GM18873 (cell line): ENCODE data around the gene MYH6.

Experiments
- ATAC-seq: cut with Tn5 transposase; IDR thresholded peaks from one replicate; pipeline ENCODE4 v1.9.1; 2021; ENCODE audit warnings: mild to moderate bottlenecking, moderate library complexity, moderate number of reproducible peaks; ENCODE audit not compliant: unreplicated experiment, low FRiP score

Gene MYH6

DNA sequence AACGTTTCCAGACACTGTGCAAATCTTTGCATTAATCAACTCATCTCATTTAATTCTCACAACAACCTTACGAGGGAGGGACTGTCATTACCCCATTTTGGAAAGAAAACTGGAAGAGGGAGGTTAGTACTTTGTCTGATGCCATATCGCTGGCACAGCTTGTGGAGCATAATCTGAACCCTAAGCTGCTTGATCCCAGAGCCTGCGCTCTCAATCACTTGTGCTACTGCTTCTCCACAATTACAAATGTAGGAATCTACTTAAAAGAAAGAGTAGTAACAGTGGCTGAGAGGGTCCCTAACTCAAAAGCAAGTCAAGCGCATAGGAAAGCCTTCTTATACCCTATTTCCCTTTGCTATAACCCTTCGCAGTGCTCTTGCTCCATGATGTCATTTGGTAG is 46.3 kb downstream of the MYH6 start:
- ATAC-seq: no peak

DNA sequence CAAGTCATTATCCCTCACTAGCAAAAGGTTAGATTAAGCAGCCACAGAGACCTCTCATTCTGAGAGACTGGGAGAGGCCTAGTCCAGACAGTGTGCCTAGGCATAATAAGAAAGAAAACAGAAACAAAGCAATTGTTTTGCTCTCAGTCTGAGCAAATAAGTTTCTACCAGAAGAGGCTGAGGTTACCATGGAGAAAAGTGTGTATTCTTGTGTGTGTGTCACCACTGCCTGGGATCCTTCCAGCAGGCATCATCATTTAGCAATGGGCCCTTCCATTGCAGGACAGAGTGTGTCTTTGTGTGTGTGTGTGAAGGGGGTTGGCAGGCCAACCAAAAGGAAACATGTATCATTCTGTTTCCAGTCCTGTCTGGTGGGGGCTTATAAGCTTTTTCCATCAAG is 46.8 kb downstream of the MYH6 start:
- no peak for ATAC-seq

DNA sequence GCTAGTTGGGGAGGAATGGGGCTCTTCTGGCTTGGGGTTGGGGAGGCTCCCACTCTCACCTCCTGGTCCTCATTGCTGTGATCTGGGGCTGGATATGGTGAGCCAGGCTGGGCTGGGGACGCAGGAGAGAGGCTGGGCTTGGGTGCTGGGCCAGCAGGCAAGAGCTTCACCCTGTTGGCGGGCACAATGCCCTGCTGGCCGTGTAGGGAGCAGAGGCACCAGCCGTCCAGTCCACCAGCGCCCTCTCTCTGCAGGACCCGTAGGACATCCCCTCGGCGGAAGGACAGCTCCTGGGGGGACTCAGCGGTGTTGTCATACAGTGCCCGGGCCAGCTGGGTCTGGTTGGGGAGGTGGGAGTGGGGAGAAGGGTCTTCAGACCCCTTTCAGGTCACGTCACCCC is 47.6 kb downstream of the MYH6 start:
- ATAC-seq: no peak

DNA sequence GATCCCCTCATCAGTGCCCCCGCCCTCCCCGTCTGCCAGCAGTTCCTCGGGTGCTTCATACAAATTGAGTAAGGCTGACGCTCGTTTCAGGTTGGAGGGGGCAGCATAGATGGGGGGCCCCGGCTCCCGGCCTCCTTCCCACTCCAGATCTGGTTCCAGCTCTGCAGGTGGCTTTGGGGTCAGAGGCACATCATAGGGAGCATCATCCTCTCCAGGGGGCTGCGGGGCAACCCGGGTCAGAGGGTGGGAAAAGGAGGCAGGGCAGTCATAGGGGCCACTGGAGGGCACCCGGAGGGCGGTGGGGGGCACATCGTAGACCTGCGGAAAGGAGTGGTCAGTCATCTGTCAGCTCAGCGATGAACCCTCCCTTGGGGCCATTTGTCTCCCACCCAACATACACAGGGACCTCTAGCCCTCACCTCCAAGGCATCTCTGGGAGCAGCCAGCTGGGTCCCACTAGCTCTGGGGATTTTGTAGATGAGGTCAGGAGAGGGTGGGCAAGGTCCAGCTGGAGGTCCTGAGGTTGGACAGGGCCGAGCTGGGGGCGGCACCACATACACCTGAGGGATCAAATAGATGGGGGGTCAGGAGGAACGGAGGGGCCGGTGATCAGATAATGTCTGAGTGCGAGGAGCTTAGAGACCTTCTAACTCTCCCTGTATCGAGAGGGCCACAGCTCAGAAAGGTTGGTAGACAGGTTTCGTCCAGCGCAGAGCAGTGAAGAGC is 48.2 kb downstream of the MYH6 start:
- ATAC-seq: no peak

DNA sequence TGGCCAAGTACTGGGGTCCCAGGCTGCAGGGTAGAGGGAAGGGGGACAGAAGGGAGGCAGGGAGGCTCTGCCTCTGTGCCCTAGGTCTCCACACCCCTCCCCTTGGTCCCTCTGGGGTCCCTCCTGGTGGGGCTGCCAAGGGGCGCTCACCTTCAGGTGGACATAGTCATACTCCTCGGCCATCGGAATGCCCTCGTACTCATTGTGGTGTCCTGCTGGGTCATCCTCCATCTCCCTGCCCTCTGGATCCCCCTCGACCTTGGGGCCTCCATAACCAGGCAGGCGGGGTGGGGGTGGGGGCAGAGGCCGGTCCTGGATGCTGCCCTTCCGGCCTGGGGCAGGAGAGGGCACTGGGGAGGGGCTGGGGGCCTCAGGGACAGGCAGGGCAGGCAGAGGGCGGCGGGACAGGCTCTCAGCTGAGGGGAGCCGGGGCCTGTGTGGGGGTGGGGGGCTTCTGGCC is 48.9 kb downstream of the MYH6 start:
- no peak for ATAC-seq

DNA sequence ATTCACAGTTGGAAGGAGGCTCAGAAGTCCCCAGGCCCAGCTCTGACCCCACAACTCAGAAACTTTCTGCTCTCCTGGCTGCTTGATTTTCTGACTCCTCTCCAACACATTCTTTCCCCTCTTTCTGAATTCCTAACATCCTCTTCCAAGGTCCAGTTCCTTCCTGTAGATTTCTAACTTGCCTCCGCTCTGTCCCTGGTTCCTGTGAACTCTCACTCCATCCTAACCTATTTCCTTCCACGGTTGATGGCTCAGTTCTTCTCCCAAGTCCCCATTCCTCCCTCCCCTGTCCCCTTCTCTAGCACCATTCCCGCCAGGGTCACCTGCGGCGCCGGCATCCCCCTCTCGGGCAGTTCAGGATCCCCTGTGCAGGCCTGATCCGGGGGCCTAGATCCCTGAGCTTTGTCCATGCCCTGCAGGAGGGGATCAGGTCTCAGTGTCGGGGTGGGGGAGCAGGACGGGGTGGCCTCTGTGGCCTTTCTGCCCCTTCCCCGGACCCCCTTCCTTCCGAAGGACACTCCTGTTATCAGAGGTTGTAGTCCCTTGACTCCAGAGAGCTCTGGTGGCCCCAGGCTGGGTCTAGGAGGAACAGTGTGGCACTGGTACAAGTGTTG is 49.4 kb downstream of the MYH6 start:
- ATAC-seq: no peak

DNA sequence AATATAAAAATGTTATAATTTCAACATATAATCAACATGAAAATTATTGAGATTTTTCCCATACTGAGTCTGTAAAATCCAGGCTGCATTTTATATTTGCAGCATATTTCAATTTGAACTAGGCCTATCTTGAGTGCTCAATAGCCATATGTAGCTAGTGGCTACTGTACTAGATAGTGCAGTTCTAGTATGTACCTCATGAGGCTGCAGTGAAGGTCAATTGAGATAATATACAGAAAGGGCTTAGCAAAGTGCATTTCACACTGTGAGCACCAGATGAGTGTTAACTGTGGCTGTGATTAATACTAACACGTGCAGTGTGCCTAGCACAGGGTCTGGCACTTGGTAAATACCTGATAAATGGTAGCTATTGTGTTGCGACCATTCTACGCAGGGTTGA is 50.0 kb downstream of the MYH6 start:
- no peak for ATAC-seq

DNA sequence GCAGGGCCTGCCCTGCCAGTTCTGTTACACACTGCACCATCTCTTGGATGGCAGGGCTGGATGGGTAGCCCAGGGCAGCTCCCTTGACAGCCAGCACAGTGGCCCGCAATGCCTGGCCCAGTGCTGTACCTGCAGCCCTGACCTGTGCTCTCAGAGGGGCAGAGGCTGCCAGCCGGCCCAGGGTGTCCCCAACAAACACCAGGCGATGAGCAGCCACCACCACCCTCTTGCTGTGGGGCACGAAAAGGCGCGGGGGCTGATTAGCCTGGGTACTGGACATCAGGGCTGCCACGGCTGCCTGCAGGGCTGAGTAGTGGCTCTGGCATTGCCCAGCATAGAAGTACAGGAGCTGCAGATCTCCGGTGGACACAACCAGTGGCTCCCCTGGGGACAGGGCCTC is 50.8 kb downstream of the MYH6 start:
- no peak for ATAC-seq

DNA sequence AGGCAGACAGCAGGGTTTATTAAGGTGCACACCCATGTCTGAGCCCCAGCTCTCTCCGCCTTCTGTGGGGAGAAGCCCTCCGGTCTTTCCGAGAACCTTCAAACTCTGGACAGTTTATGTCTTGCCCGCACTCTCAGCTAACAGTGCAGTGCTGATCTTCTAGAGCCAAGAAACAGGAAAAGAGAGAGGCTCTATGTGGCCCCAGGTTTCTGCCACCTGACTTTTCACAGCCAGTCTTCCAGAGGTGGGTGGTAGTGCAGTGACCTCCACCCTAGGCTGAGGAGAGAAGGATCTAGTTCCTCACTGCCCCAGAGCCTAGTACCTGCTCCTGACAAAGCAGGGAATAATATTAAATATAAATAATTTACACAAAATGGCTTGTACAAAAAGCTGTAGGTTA is 51.4 kb downstream of the MYH6 start:
- ATAC-seq: no peak

DNA sequence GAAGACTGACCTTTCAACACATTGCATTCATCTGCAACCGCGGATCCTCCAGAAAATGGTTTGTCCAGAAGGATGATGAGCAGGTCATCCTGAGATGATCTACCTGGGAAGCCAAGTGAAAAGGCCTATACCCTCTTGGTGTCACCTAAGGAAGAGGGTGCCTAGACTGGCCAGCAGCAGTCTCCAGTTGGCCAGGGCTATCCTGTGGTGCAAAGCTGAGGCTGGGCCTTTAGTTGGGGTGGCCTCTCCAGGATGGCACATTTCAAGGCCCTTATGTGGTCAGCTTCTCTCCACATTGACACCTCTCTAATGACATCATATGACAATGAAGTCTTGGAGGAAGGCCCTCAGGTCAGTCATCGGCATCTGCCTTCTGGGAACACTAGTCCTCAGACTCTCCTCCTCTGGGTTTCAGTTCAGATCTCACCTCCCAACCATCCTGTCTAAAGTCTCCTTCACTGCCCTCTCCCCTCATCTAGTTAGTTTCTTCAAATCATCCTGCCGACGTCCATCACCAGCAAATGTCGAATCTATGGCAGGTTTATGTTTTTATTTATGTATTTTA is 52.1 kb downstream of the MYH6 start:
- no peak for ATAC-seq

DNA sequence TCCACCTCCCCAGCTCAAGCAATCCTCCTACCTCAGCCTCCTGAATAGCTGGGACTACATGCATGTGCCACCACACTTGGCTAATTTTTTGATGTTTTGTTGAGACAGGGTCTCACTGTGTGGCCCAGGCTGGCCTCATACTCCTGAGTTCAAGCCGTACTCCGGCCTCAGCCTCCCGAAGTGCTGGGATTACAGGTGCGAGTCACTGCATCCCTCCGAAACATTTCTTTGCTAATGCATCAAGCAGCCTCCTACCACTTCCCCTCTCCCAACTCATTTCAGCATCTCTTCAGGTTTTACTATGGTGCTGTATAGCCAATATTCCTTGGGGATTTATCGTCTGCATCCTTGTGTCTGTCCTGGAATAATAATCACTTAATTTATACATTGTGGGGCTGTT is 53.1 kb downstream of the MYH6 start:
- ATAC-seq: no peak

DNA sequence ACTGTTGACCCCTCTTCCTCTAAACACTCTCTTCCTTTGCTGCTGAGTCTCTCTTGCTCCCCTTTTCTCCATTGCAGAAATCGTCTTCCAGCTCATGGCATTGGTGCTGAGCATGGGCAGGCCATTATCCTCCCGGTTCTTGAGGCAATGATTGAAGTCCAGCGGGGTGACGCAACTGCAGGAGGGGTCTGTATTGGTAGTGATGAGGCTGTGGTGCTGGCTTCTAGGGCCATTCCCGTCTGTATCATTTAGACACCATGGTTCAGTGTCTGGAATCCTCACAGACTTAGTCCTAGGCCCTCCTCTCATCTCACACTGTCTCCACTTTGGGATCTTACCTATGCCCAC is 54.7 kb downstream of the MYH6 start:
- ATAC-seq: no peak

DNA sequence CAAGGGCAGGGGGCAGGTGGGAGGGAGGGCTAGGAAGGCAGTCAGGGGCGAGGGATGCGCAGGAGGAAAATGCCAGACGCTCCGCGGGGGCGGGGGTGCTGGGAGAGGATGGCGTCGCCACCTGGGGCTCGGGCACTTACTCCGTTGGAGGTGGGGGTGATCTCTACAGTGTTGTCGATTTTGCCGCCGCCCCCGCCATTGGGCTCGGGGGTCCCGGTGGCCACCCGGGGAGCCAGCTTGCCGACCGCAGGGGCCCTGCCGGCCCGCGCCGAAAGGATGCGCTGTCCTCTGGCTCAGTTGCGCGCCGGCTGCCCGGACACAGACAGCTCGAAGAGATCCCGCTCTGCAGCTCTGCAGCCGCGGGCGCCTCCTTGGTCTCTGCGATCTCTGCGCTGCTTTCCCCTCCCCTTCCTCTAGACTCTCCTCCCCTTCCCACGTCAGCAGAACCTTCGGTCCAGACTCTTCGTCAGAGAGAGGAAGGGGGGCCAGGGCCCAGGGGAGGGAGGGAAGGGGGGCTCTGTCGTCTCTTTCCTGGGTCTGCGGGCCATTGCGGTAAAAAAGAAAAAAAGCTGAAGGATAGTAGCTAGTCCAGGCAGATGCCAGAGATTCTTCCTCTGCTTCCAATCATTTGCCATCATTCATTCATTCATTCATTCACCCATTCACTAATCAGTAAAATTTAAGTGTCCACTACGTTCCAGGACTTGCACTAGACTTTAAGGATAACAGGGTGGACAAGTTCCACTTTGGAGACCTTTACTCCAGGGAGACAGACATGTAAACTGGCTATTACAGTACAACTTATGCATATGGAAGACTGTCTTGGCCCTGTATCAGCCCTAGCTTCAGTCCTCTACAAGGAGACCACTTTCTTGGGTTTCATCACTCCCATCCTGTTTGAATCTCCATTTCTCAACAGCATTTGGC is 55.3 kb downstream of the MYH6 start, which contains the start of gene SLC22A17:
Gene SLC22A17 (minus strand): TSS at position 382 of the 927 bp plus-strand sequence.
- no peak for ATAC-seq

DNA sequence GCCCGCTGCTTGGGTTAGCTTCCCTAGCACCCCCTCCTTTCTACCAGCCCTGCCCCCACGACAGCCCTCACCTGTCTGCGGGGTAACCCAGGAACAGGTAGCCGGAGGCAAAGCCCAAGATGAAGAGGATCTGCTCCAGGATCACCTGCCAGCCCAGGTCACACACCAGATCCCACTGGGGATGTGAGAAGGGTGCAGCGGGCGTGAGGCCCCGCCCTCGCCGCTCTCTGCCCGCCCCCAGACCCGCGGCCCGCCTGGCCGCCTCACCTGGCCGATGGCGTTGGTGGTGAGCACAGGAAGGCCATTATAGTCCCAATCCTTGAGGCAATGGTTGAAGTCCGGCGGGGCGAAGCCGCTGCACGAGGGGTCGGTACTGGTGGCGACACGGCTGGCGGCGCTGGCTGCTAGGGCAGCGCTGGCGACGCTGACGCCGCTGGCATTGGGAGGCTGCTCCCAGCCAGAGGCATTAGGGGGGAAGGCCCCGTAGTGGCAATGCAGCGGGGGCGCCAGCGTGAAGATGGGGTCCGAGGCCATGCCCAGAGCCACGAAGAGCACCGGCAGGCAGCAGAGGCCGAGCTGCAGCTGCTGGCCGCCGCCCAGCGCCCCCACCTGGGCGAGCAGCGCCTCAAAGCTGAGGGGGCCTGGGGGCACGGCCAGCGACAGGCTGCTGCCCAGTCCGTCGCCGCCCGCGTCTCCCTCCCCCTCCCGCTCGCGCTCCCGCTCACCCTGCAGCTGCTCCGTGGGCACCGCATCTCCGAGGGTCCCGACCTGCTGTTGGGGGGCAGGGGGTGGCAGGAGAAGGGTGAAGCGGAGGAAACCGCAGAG is 56.2 kb downstream of the MYH6 start:
- no peak for ATAC-seq

DNA sequence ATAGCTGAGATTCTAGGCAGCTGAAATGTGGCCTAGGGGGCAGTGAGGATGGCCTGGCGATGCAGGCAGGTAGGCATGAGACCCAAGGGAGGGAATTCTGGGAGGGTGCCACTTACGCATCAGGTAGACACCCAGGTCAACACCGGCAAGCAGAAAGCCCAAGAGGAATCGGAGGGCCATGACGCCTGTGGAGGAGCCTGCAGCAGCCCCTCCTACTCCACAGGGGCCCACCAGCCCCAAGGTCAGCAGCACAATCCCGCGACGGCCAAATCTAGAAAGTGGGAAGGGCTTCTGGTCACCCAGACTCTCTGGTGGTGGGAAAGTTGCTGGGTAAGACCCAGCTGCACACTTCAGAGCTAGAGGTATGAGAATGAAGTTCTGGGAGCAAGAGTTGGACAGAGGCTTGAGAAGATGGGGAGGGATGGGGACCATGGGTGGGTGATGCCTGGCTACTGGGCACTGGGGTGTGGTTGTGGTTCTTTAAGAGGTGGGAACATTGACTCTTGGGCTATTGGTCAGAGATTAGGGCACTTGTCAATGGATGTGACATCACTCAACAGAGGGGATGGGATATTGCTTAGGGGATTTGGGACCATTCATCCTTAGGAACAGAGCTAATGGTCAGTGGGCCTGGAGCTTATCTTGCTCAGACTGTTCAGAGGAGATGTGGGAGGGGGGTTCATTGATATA is 58.8 kb downstream of the MYH6 start:
- no peak for ATAC-seq

DNA sequence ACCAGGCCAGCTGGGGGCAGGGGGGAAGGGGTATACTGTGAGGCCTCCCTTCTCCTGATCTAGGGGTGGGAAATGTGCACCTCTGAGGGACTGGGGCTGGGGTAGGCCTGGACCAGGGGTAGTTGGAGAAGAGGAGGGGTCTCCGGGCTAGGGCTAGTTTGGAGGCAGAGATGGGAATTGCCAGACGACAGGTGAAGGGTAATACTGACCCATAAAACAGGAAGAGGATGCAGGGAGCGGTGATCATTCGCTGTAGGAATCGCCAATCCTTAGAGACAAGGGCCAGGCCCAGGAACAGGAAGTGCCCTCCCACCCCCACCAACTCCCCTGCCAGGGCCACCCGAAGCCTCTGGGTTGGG is 59.8 kb downstream of the MYH6 start:
- ATAC-seq: no peak

DNA sequence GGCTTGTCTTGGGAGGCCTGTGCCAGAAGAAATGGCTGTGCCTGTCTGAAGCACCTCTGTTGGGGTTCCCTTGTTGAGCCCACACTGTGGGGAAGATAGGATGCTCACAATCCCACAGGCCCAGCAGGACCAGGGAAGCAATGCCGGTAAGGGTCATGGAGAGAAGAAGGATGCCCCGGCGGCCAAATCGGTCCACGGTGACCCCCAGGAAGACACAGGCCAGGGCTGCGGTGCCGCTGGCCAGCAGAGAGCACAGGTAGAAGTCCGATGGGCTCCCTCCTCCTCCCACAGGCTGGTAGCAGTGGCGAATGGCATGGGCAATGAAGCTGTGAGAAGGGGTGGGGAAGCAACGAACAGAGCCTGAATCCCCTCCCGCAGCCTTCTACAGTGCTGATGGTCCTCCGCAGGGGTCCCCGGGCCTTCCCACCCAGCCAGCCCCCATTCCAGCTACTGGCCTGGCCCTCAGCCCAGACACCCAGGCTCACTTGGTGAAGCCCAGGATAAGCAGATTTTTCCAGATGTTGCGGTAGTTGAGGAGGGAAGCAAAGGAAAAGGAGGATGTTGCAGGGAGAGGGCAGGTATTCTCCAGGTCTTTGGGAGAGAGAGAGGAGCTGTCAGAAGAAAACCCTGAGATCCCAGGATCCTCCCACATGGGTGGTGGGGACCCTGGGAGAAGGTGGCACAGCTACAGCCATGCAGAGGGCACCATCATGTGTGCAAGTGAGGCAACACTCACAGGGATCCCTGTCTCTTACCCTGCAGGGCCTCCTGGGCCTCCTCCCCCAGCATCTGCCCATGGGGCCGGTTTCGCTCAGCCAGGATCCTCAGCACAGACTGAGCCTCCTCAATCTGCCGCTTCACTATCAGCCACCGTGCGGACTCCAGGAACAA is 60.4 kb downstream of the MYH6 start:
- ATAC-seq: no peak

DNA sequence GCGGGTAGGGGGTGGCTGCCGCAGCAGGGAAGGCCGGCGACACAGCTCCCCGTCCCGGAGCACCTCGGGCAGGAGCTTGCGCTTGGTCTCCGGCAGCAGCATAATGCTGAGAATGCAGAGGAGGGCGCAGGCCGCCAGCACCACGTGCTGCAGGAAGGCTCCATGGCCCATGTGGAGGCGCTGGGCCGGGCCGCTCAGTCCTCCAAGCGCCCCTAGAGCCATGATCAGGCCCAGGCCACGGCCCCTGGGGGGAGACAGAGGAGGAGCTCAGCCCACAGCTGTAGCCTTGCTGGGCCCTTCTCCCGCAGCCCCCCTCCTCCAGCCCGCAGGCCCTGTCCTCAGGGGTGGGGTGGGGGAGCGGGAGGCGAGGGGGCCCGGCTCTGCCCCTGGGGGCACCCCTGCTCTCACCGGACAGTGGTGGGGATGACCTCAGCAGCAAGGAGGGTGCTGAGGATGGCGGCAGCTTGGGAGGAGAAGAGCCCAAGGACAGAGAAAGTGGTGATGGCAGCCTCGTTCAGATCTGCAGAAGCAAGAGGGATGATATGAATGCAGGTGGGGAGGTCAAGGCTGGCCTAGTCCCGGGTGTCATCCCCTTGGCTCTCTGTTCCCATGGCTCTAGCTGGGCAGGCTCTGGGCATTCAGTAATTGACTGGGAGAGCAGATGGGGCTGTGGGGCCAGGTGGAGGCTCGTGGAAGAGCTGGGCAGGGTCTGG is 61.2 kb downstream of the MYH6 start:
- no peak for ATAC-seq
